B cell (primary cell): Measurements from ENCODE around the gene PLA2G2E.

Experiments used
- EZH2 ChIP-seq: IDR thresholded peaks from 2 replicates; pipeline ENCODE4 v1.6.1; 2012; ENCODE audit warnings: borderline replicate concordance, low read depth, mild to moderate bottlenecking, moderate library complexity, low read length; ENCODE audit not compliant: insufficient read depth, poor library complexity, severe bottlenecking
- TF ChIP-seq, protein P1 (sequence below): fragments of 200-600 bp; IDR thresholded peaks from one replicate; pipeline ENCODE4 v1.8.0; 2022; ENCODE audit warnings: antibody characterized with exemption, mild to moderate bottlenecking

- TF ChIP-seq, protein P1, sequence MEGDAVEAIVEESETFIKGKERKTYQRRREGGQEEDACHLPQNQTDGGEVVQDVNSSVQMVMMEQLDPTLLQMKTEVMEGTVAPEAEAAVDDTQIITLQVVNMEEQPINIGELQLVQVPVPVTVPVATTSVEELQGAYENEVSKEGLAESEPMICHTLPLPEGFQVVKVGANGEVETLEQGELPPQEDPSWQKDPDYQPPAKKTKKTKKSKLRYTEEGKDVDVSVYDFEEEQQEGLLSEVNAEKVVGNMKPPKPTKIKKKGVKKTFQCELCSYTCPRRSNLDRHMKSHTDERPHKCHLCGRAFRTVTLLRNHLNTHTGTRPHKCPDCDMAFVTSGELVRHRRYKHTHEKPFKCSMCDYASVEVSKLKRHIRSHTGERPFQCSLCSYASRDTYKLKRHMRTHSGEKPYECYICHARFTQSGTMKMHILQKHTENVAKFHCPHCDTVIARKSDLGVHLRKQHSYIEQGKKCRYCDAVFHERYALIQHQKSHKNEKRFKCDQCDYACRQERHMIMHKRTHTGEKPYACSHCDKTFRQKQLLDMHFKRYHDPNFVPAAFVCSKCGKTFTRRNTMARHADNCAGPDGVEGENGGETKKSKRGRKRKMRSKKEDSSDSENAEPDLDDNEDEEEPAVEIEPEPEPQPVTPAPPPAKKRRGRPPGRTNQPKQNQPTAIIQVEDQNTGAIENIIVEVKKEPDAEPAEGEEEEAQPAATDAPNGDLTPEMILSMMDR: no peak
- no peak for TF ChIP-seq EZH2
Measured at GRCh38 chr1:19877181-19877750, 46.2 kb downstream of the PLA2G2E start.
